Gastrocnemius medialis (tissue), 4 donors: Measurements from ENCODE around the gene CNTN4. TPM values are rescaled to one million over a fixed set of nuclear protein-coding genes. Genes with fewer than 3 reads are reported as not detected.

Source experiments
- ATAC-seq, 2 donors: fragments of 150-250 bp; one replicate each; pipeline ENCODE4 v1.9.1; 2016
- DNase-seq, 2 donors: peaks; one replicate each; pipeline ENCODE4 v3.0.0-alpha.2; 2019
- H3K27ac ChIP-seq, 4 donors: fragments of 200-600 bp; sonication (generic); 1 replicate in 1 of 4; 2 replicates in 3 of 4; pipeline ENCODE4 v1.5.1; 2016 to 2018; ENCODE audit warnings: mild to moderate bottlenecking in 2 of 4, moderate library complexity in 1 of 4
- H3K27me3 ChIP-seq, 3 donors: fragments of 200-600 bp; sonication (generic) in 2 of 3; 1 replicate in 1 of 3; 2 replicates in 2 of 3; pipeline versions ENCODE4 v1.5.1 to v1.6.0; 2016 to 2019; ENCODE audit warnings: mild to moderate bottlenecking in 1 of 3, moderate library complexity in 1 of 3
- H3K36me3 ChIP-seq, 2 donors: fragments of 200-600 bp; sonication (generic) in 1 of 2; one replicate each; pipeline ENCODE4 v1.5.1; 2017 to 2018
- H3K4me1 ChIP-seq, 2 donors: fragments of 200-600 bp; sonication (generic) in 1 of 2; one replicate each; pipeline ENCODE4 v1.5.1; 2016 to 2017; ENCODE audit warnings: mild to moderate bottlenecking in 2 of 2
- H3K4me3 ChIP-seq, 4 donors: fragments of 200-600 bp; sonication (generic) in 3 of 4; 1 replicate in 1 of 4; 2 replicates in 3 of 4; pipeline ENCODE4 v1.5.1; 2016 to 2019; ENCODE audit warnings: mild to moderate bottlenecking in 2 of 4
- H3K9me3 ChIP-seq, 3 donors: fragments of 200-600 bp; sonication (generic) in 2 of 3; 1 replicate in 1 of 3; 2 replicates in 2 of 3; pipeline ENCODE4 v1.5.1; 2016 to 2019
- POLR2A ChIP-seq, 2 donors: fragments of 450-650 bp; IDR thresholded peaks; one replicate each; pipeline ENCODE4 v1.6.1; 2017; ENCODE audit warnings: antibody characterized with exemption in 2 of 2, mild to moderate bottlenecking in 2 of 2, moderate library complexity in 2 of 2
- in situ Hi-C, 4 donors: fragments of 200-750 bp; cut with MboI; loops; one replicate each; pipeline versions ENCODE4 v1.15.0 to v1.8.0; 2017; ENCODE audit warnings: low sequenced_read_pairs in 4 of 4
- intact Hi-C: fragments of 100-400 bp; cut with DNase I; formaldehyde crosslinking; loops from one replicate; pipeline ENCODE4 v1.15.1; 2023; ENCODE audit warnings: low total_unique reads
- total RNA-seq, 4 donors: library from RNA; depleted of rRNA; stranded (reverse); fragments of >200 nt; gene quantifications; one replicate each; pipeline versions ENCODE4 v1.1.0 to v1.2.3, GENCODE V29; 2016
- TF ChIP-seq, protein P1 (sequence below), 5 experiments: fragments of 450-650 bp in 3 of 5; fragments of 200-600 bp in 2 of 5; sonication (generic) in 2 of 5; IDR thresholded peaks in 4 of 5; conservative IDR thresholded peaks in 1 of 5; 1 replicate in 4 of 5; 2 replicates in 1 of 5; pipeline ENCODE4 v1.5.1; 2016 to 2019; ENCODE audit warnings: antibody characterized with exemption in 5 of 5, mild to moderate bottlenecking in 3 of 5, moderate library complexity in 3 of 5

Gene CNTN4
- total RNA-seq, 4 donors from 2014 or later = 0.51 to 1.9 (median 1.4) TPM

DNA sequence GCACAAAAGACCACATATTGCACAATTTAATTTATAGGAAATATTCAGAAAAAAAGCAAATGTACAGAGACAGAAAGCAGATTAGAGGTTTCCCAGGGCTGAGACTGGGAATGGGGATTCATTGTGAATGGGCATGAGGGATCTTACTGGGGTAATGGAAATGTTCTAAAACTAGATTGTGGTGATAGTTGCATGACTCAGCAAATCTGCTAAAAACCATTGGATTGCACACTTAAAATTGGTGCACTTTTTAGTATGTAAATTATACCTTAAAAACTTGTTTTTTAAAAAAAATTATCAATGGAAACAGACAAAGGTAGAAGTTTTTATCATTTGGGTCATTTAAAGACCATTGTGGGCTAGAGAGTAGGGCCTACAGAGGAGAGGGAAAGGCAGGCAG is 780.9 kb downstream of the CNTN4 start:
- Histone ChIP-seq H3K9me3 (no peaks in the 10 kb centered on the region), H3K27ac (no peak overlapping the region), H3K36me3 (no peaks in the 10 kb centered on the region), H3K4me1 (no peaks in the 10 kb centered on the region), H3K4me3 (no peak overlapping the region), H3K27me3 (no peaks in the 10 kb centered on the region)
- no peak for ATAC-seq
- in situ Hi-C loops (no loop called here), intact Hi-C loops (no loop called here)
- TF ChIP-seq, protein P1, sequence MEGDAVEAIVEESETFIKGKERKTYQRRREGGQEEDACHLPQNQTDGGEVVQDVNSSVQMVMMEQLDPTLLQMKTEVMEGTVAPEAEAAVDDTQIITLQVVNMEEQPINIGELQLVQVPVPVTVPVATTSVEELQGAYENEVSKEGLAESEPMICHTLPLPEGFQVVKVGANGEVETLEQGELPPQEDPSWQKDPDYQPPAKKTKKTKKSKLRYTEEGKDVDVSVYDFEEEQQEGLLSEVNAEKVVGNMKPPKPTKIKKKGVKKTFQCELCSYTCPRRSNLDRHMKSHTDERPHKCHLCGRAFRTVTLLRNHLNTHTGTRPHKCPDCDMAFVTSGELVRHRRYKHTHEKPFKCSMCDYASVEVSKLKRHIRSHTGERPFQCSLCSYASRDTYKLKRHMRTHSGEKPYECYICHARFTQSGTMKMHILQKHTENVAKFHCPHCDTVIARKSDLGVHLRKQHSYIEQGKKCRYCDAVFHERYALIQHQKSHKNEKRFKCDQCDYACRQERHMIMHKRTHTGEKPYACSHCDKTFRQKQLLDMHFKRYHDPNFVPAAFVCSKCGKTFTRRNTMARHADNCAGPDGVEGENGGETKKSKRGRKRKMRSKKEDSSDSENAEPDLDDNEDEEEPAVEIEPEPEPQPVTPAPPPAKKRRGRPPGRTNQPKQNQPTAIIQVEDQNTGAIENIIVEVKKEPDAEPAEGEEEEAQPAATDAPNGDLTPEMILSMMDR (IDR thresholded peaks at IDR 0.05 in 4 of 5, conservative IDR thresholded peaks at IDR 0.05 in 1 of 5) = no peak
- no peak for TF ChIP-seq POLR2A (IDR thresholded peaks at IDR 0.05)
- DNase-seq = no peak

DNA sequence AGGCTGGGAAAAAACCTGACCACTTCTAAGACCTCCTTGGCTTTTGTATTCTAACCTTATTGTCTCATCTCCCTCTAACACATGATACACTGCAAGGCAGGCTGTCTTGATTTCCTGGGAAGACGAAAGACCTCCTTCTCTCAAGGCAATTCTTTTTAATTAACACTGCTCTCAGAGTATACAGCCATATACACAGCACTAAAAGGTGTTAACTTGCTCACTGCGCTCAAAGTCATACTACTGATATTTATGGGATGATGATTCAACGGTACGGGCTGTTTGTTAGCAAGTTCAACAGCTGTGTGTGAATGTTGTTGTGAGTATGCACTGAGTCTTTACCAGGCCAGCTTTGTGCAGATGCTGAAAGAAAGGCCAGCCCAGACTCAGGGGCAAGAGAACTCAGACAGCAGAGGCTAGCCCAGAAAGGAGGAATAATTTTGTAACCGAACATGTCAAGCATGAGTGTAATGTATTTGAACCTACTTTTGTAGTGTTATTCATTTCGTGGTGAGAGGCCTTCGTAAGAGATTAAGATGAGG is 781.6 kb downstream of the CNTN4 start:
- H3K4me3 ChIP-seq = no peak overlapping the region
- in situ Hi-C loops = no loop called here
- no peaks in the 10 kb centered on the region for H3K27me3 ChIP-seq
- DNase-seq (no peak), ATAC-seq (no peak)
- H3K27ac ChIP-seq = no peak overlapping the region
- no peaks in the 10 kb centered on the region for H3K4me1 ChIP-seq
- H3K9me3 ChIP-seq = no peaks in the 10 kb centered on the region
- H3K36me3 ChIP-seq = no peaks in the 10 kb centered on the region
- intact Hi-C loops = no loop called here
- no peak for TF ChIP-seq POLR2A (IDR thresholded peaks at IDR 0.05)
- TF ChIP-seq, protein P1 (IDR thresholded peaks at IDR 0.05 in 4 of 5, conservative IDR thresholded peaks at IDR 0.05 in 1 of 5) = no peak

DNA sequence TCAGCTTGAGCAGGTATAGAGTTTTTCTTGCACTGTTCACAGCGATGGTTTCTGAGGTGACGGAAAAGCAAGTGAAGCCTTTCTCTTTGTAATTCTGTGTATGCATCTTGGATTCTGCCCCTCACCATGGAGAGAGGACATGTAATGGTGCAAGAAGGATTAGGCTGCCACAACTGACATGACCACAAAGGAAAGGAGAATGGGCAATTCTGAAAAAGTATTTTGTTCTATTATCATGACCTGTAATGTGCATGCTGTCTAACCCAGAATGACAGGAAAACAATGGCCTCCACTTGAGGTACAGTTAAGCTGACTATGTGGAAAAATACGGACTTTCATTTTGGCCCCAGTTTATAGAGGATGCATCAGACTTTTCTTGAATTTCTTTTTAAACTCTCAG is 784.6 kb downstream of the CNTN4 start:
- H3K4me1 ChIP-seq = no peaks in the 10 kb centered on the region
- DNase-seq = no peak
- intact Hi-C loops (no loop called here), in situ Hi-C loops (no loop called here)
- no peak overlapping the region for H3K4me3 ChIP-seq
- ATAC-seq = no peak
- TF ChIP-seq POLR2A (IDR thresholded peaks at IDR 0.05) = no peak
- TF ChIP-seq, protein P1 (IDR thresholded peaks at IDR 0.05 in 4 of 5, conservative IDR thresholded peaks at IDR 0.05 in 1 of 5) = no peak
- H3K9me3 ChIP-seq = no peaks in the 10 kb centered on the region
- H3K36me3 ChIP-seq = no peaks in the 10 kb centered on the region
- no peak overlapping the region for H3K27ac ChIP-seq
- H3K27me3 ChIP-seq = no peaks in the 10 kb centered on the region

DNA sequence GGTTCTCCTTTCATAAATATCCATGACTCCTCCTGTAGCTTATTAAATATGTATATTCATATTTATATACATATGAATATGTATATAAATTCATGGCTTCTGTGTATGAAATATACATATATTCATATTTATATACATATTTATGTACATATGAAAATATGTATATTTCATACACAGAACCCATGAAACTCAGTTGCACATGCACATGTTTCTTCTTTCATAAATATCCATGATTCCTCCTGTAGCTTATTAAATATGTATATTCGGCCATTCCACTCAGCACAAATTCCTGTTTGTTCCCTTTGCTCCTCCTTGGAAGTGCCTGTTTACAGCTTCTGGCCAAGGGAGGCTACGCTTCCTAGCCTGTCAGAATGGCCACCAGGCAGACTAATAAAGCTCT is 789.9 kb downstream of the CNTN4 start:
- TF ChIP-seq, protein P1 (IDR thresholded peaks at IDR 0.05 in 4 of 5, conservative IDR thresholded peaks at IDR 0.05 in 1 of 5) = no peak
- TF ChIP-seq POLR2A (IDR thresholded peaks at IDR 0.05) = no peak
- no peak for DNase-seq
- H3K27me3 ChIP-seq = no peaks in the 10 kb centered on the region
- ATAC-seq = no peak
- no peaks in the 10 kb centered on the region for H3K9me3 ChIP-seq
- no peaks in the 10 kb centered on the region for H3K4me1 ChIP-seq
- H3K36me3 ChIP-seq = no peaks in the 10 kb centered on the region
- in situ Hi-C loops (no loop called here), intact Hi-C loops (no loop called here)
- H3K4me3 ChIP-seq = no peak overlapping the region
- no peak overlapping the region for H3K27ac ChIP-seq

DNA sequence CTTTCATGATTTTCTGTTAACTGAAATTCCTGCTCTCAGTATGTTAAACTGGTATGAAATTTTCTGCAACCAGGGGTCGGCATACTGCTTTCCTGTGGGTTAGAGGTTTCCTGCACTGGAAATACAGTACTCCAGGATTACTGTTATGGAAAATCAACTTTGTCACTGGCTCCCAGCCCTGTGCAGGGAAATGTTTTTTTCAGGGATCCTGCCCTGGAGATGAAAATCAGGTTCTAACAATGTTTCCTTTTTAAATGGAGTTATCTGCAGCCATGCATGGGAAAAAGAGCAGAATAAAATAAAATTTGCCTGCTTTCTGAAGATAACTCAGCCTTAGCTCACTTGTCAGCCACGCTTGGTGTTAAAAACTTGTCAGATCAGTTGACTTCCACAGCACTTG is 791.1 kb downstream of the CNTN4 start:
- DNase-seq (no peak), ATAC-seq (no peak)
- Histone ChIP-seq H3K27me3 (no peaks in the 10 kb centered on the region), H3K9me3 (no peaks in the 10 kb centered on the region), H3K4me3 (no peak overlapping the region), H3K4me1 (no peaks in the 10 kb centered on the region), H3K27ac (no peak overlapping the region), H3K36me3 (no peaks in the 10 kb centered on the region)
- no peak for TF ChIP-seq POLR2A (IDR thresholded peaks at IDR 0.05)
- TF ChIP-seq, protein P1 (IDR thresholded peaks at IDR 0.05 in 4 of 5, conservative IDR thresholded peaks at IDR 0.05 in 1 of 5) = no peak
- intact Hi-C loops = no loop called here
- in situ Hi-C loops = no loop called here
